A673 (cell line): Measurements from ENCODE around the gene CTSS.

Experiments used
- EZH2 ChIP-seq: fragments of 200-600 bp; sonication (generic); IDR thresholded peaks from 2 replicates; pipeline ENCODE4 v1.6.1; 2017; ENCODE audit warnings: borderline replicate concordance, low read depth, mild to moderate bottlenecking, mixed read lengths, antibody characterized with exemption, low read length; ENCODE audit not compliant: poor library complexity, severe bottlenecking
- TF ChIP-seq, protein P1 (sequence below): fragments of 300-800, 200-600 bp; sonication (generic); conservative IDR thresholded peaks from 2 replicates; pipeline ENCODE4 v1.5.1; 2017; ENCODE audit warnings: low read depth, mild to moderate bottlenecking, antibody characterized with exemption, low read length, moderate library complexity, mixed read lengths

DNA sequence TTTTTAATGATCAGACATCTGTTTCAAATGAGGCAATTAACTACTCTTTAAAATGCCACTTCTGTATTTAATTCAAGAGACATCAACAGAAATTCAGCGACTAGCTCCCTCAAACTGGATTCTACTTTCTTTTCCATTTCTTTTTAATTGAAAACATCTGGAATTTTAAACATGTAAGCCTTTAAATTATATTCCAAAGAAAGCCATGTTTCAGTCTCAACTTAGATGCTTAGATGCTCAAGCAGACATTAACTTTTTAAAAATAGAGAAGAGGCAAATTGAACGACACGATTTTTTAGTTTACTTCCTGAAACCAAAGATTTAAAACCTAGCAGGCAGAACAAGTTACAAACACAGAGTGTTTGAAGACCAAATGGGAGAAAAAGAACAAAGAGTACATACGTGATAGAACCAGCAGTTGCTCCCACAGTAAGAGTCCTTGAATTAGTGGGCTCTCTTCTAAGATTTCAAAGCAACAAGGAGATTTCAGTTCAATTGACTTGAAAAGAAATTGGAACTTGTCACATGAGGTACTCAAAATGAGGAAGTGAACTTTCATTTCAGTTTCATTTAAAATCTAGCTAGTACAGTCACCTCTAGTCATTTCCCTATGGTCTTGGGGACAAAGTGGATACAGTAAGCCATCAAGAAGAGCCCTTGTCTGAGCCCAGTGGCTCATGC is at the start of gene CTSS:
- TF ChIP-seq, protein P1, sequence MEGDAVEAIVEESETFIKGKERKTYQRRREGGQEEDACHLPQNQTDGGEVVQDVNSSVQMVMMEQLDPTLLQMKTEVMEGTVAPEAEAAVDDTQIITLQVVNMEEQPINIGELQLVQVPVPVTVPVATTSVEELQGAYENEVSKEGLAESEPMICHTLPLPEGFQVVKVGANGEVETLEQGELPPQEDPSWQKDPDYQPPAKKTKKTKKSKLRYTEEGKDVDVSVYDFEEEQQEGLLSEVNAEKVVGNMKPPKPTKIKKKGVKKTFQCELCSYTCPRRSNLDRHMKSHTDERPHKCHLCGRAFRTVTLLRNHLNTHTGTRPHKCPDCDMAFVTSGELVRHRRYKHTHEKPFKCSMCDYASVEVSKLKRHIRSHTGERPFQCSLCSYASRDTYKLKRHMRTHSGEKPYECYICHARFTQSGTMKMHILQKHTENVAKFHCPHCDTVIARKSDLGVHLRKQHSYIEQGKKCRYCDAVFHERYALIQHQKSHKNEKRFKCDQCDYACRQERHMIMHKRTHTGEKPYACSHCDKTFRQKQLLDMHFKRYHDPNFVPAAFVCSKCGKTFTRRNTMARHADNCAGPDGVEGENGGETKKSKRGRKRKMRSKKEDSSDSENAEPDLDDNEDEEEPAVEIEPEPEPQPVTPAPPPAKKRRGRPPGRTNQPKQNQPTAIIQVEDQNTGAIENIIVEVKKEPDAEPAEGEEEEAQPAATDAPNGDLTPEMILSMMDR, result no peak
- no peak for TF ChIP-seq EZH2
